ENCODE data around the gene SPATA3.

The SPATA3 gene

GRCh38 chr2:231032575-231033140 lies 36.7 kb downstream of the SPATA3 start:
- DNase-seq, result no peak

GRCh38 chr2:231033147-231034132 lies 37.5 kb downstream of the SPATA3 start:
- no peak for DNase-seq

GRCh38 chr2:231034291-231034882 lies 38.5 kb downstream of the SPATA3 start:
- no peak for DNase-seq

GRCh38 chr2:231036131-231036530 lies 40.2 kb downstream of the SPATA3 start:
- no peak for DNase-seq

- no peak for DNase-seq
These were observed 40.7 kb downstream of the SPATA3 start for GRCh38 chr2:231036578-231037106.

- DNase-seq, result no peak
These were observed 41.3 kb downstream of the SPATA3 start, which contains the start of gene C2orf72 for GRCh38 chr2:231037202-231037730. C2orf72 (plus strand) TSS chr2:231037523; CDS start chr2:231037566, 43 bp downstream.

- peak; percentile 64 for DNase-seq
These were observed 42.0 kb downstream of the SPATA3 start for GRCh38 chr2:231037731-231038482.

- DNase-seq, result peak; percentile 15
These were observed 42.8 kb downstream of the SPATA3 start for GRCh38 chr2:231038483-231039293.

GRCh38 chr2:231039294-231039664 lies 43.4 kb downstream of the SPATA3 start:
- no peak for DNase-seq

GRCh38 chr2:231039821-231040364 lies 44.0 kb downstream of the SPATA3 start:
- DNase-seq, result no peak

- peak; percentile 8 for DNase-seq
These were observed 45.3 kb downstream of the SPATA3 start for GRCh38 chr2:231041061-231041689.

- DNase-seq, result no peak
These were observed 47.9 kb downstream of the SPATA3 start for GRCh38 chr2:231043796-231044195.

- DNase-seq, result no peak
These were observed 51.0 kb downstream of the SPATA3 start for GRCh38 chr2:231046916-231047273.

GRCh38 chr2:231047274-231047922 lies 51.5 kb downstream of the SPATA3 start:
- peak; percentile 83 for DNase-seq

- no peak for DNase-seq
These were observed 52.3 kb downstream of the SPATA3 start for GRCh38 chr2:231047923-231048915.

- no peak for DNase-seq
These were observed 53.5 kb downstream of the SPATA3 start for GRCh38 chr2:231049286-231050017.

- DNase-seq, result peak; percentile 69
These were observed 54.3 kb downstream of the SPATA3 start for GRCh38 chr2:231050018-231050901.
